Loucy (cell line): ENCODE measurements around the gene RPL13.

Source experiments
- CTCF ChIP-seq: fragments of 200-600 bp; sonication (generic); conservative IDR thresholded peaks from 2 replicates; pipeline ENCODE4 v1.5.1; 2014; ENCODE audit warnings: mild to moderate bottlenecking, antibody characterized with exemption, low read length
- EZH2phosphoT487 ChIP-seq: fragments of 200-600 bp; IDR thresholded peaks from 2 replicates; pipeline ENCODE4 v1.6.1; 2018; ENCODE audit warnings: antibody characterized with exemption, mild to moderate bottlenecking, moderate library complexity, borderline replicate concordance

- TF ChIP-seq CTCF (no peak), EZH2phosphoT487 (no peak)
Observed at GRCh38 chr16:89605186-89605970, 44.9 kb downstream of the RPL13 start.
